GM12865 (cell line): ENCODE data around the gene SLC16A12.

Experiments used
- DNase-seq: peaks from one replicate; pipeline ENCODE4 v3.0.0; 2010; ENCODE audit warnings: low read depth
- H3K4me3 ChIP-seq: 2 replicates; pipeline ENCODE4 v1.5.1; 2011; ENCODE audit warnings: mild to moderate bottlenecking, low read depth, low read length, control low read depth
- TF ChIP-seq, protein P1 (sequence below): IDR thresholded peaks from 2 replicates; pipeline ENCODE4 v1.5.1; 2011; ENCODE audit warnings: low read length, control low read depth, low read depth, inconsistent platforms; ENCODE audit not compliant: insufficient read depth; ENCODE audit errors: missing control alignments

SLC16A12 gene

DNA sequence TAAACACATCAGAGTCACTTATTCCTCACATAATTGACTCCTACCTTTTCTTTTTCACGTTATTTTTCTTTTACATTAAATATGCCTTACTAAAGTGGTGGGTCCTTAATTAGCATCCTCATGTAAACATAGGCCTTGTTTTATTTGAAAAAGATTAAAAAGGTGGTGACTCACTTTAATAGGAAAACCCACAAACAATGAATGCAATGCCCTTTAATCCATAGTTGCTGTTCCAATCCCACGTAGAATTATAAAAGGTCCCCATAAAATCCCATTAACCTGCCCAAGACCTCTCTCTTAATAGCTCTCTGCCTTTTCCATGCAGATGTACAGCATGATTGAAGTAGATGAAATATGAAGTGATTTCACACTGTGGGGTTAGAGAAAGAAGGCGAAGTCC, 32.2 kb downstream of the SLC16A12 start:
- no peak for DNase-seq
- no peak overlapping the region for H3K4me3 ChIP-seq
- TF ChIP-seq, protein P1, sequence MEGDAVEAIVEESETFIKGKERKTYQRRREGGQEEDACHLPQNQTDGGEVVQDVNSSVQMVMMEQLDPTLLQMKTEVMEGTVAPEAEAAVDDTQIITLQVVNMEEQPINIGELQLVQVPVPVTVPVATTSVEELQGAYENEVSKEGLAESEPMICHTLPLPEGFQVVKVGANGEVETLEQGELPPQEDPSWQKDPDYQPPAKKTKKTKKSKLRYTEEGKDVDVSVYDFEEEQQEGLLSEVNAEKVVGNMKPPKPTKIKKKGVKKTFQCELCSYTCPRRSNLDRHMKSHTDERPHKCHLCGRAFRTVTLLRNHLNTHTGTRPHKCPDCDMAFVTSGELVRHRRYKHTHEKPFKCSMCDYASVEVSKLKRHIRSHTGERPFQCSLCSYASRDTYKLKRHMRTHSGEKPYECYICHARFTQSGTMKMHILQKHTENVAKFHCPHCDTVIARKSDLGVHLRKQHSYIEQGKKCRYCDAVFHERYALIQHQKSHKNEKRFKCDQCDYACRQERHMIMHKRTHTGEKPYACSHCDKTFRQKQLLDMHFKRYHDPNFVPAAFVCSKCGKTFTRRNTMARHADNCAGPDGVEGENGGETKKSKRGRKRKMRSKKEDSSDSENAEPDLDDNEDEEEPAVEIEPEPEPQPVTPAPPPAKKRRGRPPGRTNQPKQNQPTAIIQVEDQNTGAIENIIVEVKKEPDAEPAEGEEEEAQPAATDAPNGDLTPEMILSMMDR: no peak

DNA sequence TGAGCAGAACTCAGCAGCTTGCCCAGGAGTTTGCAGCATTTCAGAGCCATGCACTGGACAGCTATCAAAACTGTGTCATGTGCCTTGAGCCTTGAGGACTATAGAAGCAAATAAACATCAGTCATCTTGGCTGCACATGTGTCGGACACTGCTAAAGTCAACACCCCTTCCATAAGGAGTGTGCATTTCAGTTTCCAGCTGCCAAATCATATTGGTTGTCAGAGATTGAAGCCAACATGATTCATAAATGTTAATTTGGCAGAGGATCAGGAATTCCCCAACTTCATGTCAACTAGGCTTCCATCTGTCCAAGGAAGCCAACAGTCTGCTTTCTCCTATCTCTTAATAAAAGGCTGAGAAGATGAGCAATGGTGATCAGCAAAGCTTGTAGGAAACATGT, 32.8 kb downstream of the SLC16A12 start:
- TF ChIP-seq, protein P1: no peak
- H3K4me3 ChIP-seq: no peak overlapping the region
- no peak for DNase-seq

DNA sequence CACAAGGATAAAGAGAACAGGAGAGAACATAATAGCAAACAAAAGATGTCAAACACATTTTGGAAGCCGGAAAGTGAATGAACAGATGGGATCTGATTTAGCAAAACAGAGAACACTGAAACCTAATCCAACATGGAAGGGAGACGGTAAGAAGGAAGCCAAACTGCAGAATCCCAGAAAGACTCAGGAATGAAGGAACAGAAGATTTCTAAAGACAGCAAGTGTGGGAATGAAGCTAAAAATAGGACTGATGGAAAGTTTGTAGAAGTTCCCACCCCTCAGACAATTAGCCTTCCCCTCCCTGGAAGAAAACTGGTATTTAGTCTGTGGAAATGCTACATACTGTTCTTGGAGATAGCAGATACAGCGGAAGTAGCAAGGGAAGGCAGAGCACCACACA, 40.8 kb downstream of the SLC16A12 start:
- DNase-seq: no peak
- no peak overlapping the region for H3K4me3 ChIP-seq
- TF ChIP-seq, protein P1: no peak

DNA sequence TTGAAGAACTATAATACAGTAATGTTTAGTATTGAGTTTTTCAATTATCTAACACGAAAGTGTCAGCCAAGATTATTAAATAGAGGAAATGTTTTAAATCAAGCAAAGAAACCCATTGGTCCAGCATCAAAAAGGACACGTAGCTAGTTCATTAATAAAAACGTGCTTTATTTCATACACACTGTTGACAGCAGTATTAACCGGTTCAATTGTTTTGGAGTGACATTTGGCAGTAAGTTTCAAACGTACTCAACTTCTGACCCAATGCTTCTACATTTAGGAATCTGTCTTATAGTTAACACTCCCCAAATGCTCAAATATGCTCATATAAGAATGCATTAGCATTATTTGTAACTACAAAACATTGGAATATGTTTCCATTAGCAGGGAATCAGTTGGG, 41.3 kb downstream of the SLC16A12 start:
- TF ChIP-seq, protein P1: no peak
- no peak for DNase-seq
- no peak overlapping the region for H3K4me3 ChIP-seq

DNA sequence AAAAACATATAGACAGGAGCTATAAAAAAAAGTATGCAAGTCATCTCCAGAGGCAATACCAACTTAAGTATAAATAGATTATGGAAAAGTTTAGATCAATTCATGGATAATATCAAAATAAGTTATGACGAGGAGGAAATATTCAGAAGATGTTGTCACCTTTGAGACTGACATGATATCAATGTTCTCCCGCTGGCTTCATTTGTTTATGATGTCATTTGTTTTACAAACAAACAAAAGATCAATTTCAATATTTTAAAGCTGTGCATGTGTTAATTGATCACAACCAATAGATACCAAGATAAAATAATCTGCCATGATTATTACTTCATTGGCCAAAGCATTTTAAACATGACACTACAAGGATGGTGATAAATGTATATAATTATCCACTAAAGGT, 43.5 kb downstream of the SLC16A12 start:
- no peak overlapping the region for H3K4me3 ChIP-seq
- no peak for DNase-seq
- TF ChIP-seq, protein P1: no peak

DNA sequence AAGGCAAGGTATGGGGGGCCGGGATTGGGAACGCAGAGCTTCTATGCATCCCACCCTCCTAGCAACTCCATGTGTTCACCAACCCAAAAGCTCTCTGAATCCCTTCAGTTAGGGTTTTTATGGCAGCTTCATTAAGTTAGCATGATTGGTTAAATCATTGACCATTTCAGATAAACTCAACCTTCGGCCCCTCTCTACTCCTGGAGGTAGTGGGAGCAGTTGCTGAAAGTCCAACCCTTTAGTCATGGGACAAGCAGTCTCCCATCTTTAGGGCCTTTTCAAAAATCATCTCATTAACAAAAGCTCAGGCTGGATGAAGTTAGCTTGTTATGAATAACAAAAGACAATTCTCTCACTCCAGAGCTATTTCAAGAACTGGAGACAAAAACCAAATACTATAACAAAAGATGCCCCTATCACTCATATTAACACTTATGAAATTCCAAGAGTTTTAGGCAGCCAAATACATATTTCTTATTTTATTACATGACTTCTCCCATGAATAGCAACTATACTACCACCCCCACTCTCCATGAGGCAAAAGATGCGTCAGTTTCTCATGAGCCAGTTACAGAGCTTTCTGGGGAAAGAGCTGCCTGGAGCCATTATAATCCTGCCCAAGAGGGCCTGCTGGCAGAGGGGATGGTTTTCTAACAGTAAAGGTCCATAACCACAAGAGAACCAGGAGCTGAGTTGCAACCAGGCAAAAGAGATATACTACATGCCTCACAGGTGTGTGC, 44.6 kb downstream of the SLC16A12 start:
- H3K4me3 ChIP-seq: no peak overlapping the region
- TF ChIP-seq, protein P1: no peak
- DNase-seq: no peak

DNA sequence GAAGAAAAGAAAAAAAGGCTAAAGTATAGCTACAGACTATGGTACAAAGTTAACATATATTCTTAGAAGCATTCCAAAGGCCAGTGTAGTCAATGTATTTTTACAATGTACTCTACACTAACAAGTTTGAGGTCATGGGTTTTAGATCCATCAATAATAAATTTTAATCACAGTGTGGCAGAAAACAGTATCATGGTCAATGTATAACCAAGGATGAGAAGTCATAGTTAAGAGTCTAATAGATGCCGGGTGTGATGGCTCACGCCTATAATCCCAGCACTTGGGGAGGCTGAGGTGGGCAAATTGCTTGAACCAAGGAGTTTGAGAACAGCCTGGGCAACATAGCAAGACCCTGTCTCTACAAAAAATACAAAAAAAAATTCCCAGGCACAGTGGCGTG, 53.1 kb downstream of the SLC16A12 start:
- DNase-seq: no peak
- H3K4me3 ChIP-seq: no peak overlapping the region
- TF ChIP-seq, protein P1: no peak
